GM21390 (cell line): ENCODE data around the gene DOCK9.

Experiments used
- ATAC-seq: cut with Tn5 transposase; IDR thresholded peaks from one replicate; pipeline ENCODE4 v1.9.1; 2021; ENCODE audit not compliant: unreplicated experiment

DOCK9 gene

GRCh38 chr13:98977568-98978265, at the start of gene DOCK9:
Gene DOCK9 (minus strand): TSS chr13:98978064. CDS start chr13:98977909, 155 bp downstream.
- no peak for ATAC-seq

GRCh38 chr13:99027260-99027659, 49.4 kb upstream of the DOCK9 start:
- no peak for ATAC-seq

GRCh38 chr13:99022941-99023340, 45.1 kb upstream of the DOCK9 start:
- ATAC-seq, result no peak

- ATAC-seq, result no peak
Measured at GRCh38 chr13:99018418-99019180, 40.7 kb upstream of the DOCK9 start.

GRCh38 chr13:99015606-99016490, 38.0 kb upstream of the DOCK9 start:
- no peak for ATAC-seq

- no peak for ATAC-seq
Measured at GRCh38 chr13:99014522-99014921, 36.7 kb upstream of the DOCK9 start.

GRCh38 chr13:99013951-99014350, 36.1 kb upstream of the DOCK9 start:
- ATAC-seq, result no peak

- no peak for ATAC-seq
Measured at GRCh38 chr13:99012539-99012938, 34.7 kb upstream of the DOCK9 start.

- no peak for ATAC-seq
Measured at GRCh38 chr13:99009987-99010551, 32.2 kb upstream of the DOCK9 start.

- no peak for ATAC-seq
Measured at GRCh38 chr13:99008577-99008976, 30.7 kb upstream of the DOCK9 start.

- ATAC-seq, result no peak
Measured at GRCh38 chr13:99007414-99007986, 29.6 kb upstream of the DOCK9 start.

GRCh38 chr13:99005609-99006008, 27.7 kb upstream of the DOCK9 start:
- ATAC-seq, result no peak

- ATAC-seq, result no peak
Measured at GRCh38 chr13:99004978-99005377, 27.1 kb upstream of the DOCK9 start.

- no peak for ATAC-seq
Measured at GRCh38 chr13:99003851-99004471, 26.1 kb upstream of the DOCK9 start.

GRCh38 chr13:99003186-99003585, 25.3 kb upstream of the DOCK9 start:
- no peak for ATAC-seq

GRCh38 chr13:99002172-99002710, 24.4 kb upstream of the DOCK9 start:
- no peak for ATAC-seq

- ATAC-seq, result no peak
Measured at GRCh38 chr13:99000137-99000536, 22.3 kb upstream of the DOCK9 start.

GRCh38 chr13:98999639-98999952, 21.7 kb upstream of the DOCK9 start:
- no peak for ATAC-seq

- ATAC-seq, result peak; percentile 50
Measured at GRCh38 chr13:98998831-98999638, 21.2 kb upstream of the DOCK9 start.
